Activated gamma-delta T cell treated with Interleukin-2 at 50 U/mL for 16 hours (primary cell): ENCODE measurements around the gene MAJIN.

Source experiments
- DNase-seq: peaks from one replicate; pipeline ENCODE4 v3.0.0-alpha.2; 2020

The MAJIN gene

GRCh38 chr11:64888729-64889511, 83.0 kb downstream of the MAJIN start:
- DNase-seq = no peak

GRCh38 chr11:64888406-64888728, 83.5 kb downstream of the MAJIN start:
- no peak for DNase-seq
